ENCODE measurements around the gene ACSF3.

- TF ChIP-seq, protein P1, sequence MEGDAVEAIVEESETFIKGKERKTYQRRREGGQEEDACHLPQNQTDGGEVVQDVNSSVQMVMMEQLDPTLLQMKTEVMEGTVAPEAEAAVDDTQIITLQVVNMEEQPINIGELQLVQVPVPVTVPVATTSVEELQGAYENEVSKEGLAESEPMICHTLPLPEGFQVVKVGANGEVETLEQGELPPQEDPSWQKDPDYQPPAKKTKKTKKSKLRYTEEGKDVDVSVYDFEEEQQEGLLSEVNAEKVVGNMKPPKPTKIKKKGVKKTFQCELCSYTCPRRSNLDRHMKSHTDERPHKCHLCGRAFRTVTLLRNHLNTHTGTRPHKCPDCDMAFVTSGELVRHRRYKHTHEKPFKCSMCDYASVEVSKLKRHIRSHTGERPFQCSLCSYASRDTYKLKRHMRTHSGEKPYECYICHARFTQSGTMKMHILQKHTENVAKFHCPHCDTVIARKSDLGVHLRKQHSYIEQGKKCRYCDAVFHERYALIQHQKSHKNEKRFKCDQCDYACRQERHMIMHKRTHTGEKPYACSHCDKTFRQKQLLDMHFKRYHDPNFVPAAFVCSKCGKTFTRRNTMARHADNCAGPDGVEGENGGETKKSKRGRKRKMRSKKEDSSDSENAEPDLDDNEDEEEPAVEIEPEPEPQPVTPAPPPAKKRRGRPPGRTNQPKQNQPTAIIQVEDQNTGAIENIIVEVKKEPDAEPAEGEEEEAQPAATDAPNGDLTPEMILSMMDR (IDR thresholded peaks at IDR 0.05 in 4 of 5, conservative IDR thresholded peaks at IDR 0.05 in 1 of 5), result no peak
- TF ChIP-seq POLR2A (IDR thresholded peaks at IDR 0.05), result no peak
Measured at GRCh38 chr16:89195521-89196171, 102.0 kb downstream of the ACSF3 start.

All from gastrocnemius medialis (tissue), 4 donors.